ENCODE measurements around the gene EPHA3.

Gene EPHA3

GRCh38 chr3:89527736-89528305 is 420.4 kb downstream of the EPHA3 start:
- no peaks in the 10 kb centered on the region for H3K27me3 Mint-ChIP-seq
- H3K9me3 Mint-ChIP-seq, result peaks cover 16% of the 10 kb centered on the region
- H3K36me3 Mint-ChIP-seq, result no peaks in the 10 kb centered on the region
- no peak overlapping the region for H3K4me3 Mint-ChIP-seq
- no peaks in the 10 kb centered on the region for H3K4me1 Mint-ChIP-seq
- no peak overlapping the region for H3K27ac Mint-ChIP-seq
